Fibroblast of pulmonary artery (primary cell): ENCODE results near the gene NTSR2.

Source experiments
- DNase-seq: peaks from one replicate; pipeline ENCODE4 v3.0.0-alpha.2; 2010; ENCODE audit warnings: low read depth
- H3K4me3 ChIP-seq: replicated peaks from 2 replicates; pipeline ENCODE4 v1.5.1; 2011; ENCODE audit warnings: low read depth, mild to moderate bottlenecking, control low read depth, low read length, moderate library complexity
- CTCF ChIP-seq: IDR thresholded peaks from 2 replicates; pipeline ENCODE4 v1.5.1; 2011; ENCODE audit warnings: mild to moderate bottlenecking, control low read depth, low read length, inconsistent platforms; ENCODE audit errors: missing control alignments

The NTSR2 gene

GRCh38 chr2:11683476-11683875 lies 13.5 kb upstream of the NTSR2 start:
- no peak for DNase-seq
- no peak for TF ChIP-seq CTCF
- no peak overlapping the region for H3K4me3 ChIP-seq

DNA sequence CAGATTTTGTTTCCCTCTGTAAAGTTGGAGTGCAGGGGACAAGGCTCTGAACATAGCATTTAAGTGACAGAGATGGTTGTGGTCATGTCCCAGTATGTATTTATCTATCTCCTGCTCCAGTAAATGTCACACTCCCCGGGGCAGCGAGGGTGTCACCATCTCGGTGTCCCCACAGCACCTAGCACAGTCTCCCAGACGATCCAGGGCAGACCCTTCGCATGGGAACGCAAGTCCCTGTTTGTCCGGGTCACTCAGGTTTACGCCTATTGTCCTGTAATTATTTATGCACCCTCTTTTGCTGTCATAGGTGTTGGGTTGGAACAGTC lies 12.6 kb upstream of the NTSR2 start:
- H3K4me3 ChIP-seq, result no peak overlapping the region
- no peak for TF ChIP-seq CTCF
- DNase-seq, result no peak

DNA sequence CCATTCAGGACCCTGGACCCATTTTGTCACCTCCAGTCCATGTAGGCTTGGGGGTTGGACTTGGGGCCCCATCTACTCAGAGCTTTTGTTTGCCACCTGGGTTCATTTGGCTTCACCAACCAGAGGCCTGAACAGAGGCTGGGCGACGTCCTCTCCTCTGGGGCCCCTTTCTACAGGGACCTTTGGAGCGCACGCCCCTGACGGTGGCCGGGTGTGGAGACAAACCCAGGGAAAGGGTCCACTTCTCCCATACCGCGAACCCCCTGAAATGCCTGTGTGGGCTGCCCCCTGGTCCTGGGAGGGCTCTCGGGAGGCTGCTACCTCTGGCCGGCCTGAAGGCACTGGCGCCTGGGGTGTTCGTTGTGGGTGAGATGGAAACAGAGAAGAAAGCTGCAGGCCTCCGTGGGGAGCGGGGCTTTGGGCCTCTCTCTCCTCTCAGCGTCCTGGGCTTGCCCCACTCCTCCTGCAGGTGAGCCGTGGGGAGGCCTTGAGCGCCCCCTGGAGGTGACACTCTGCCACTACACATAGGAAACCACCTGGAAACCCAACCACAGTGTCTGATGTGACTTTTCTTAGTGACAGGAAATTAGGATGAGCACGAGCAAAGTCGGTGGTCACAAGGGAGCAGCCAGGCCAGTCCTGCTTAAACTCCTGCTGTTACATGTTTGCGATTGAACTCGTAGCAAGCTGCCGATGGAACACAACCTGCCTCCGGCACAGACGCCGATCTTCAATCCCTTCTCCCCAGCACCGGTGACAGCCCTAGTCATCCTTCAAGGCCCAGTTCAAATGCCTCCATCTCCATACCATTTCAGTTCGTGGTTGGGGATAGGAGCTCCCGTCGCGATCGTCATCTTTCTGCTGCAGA lies 12.0 kb upstream of the NTSR2 start:
- peak; percentile 76 for TF ChIP-seq CTCF
- H3K4me3 ChIP-seq, result no peak overlapping the region
- DNase-seq, result no peak

GRCh38 chr2:11680901-11681721 lies 11.1 kb upstream of the NTSR2 start:
- DNase-seq, result no peak
- no peak for TF ChIP-seq CTCF
- H3K4me3 ChIP-seq, result no peak overlapping the region

DNA sequence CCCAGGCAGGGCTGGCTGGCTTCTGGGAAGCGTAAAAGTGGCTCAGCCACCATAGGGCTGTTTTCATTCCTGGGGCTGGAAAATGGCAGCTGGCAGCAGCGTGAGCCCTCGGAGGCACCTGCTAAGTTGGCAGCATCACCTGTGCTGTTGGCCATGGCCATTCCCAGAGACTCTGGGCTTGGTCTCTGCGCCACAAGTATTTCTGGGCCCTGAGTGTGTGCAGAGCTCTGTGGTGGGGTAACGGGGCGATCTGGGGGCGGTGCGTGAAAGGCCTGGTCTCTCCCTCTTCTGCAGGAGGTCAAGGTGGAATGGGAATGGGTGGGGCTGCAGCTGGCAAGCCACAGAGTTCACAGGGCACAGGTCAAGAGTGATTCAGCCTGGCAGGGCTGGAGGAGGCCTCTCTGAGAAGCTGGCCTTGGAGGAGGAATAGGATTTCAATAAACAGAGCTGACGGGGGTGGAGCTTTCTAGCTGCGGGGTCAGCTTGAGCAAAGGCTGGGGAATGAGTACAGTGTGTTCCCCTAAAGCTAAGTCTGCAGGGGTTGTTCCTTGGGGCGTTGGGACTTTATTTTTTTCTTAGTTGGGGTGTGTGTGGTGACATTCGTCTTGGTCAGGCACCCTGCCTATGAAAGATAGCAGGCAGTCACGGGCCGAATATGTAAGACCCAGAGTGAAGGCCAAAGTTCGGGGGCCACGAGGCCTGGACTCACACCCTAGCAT lies 10.3 kb upstream of the NTSR2 start:
- DNase-seq, result no peak
- no peak for TF ChIP-seq CTCF
- H3K4me3 ChIP-seq, result no peak overlapping the region

- no peak overlapping the region for H3K4me3 ChIP-seq
- TF ChIP-seq CTCF, result no peak
- no peak for DNase-seq
Measured at GRCh38 chr2:11679486-11680181, 9.6 kb upstream of the NTSR2 start.
